CD8-positive, alpha-beta memory T cell (primary cell): ENCODE data around the gene SH3GLB2. TPM values are rescaled to one million over a fixed set of nuclear protein-coding genes. Genes with fewer than 3 reads are reported as not detected.
A peak's percentile ranks its signal among the peaks of the same experiment; 100 is the strongest.

Source experiments
- CTCF ChIA-PET: fragments of 350-600 bp; sonication (Branson Sonifier 250); formaldehyde crosslinking; loops from one replicate; lab custom pipeline; 2021; ENCODE audit warnings: antibody characterized with exemption; lab: Charles Lee
- POLR2A ChIA-PET: fragments of 350-600 bp; sonication (Branson Sonifier 250); formaldehyde crosslinking; loops from one replicate; lab custom pipeline; 2021; ENCODE audit warnings: antibody characterized with exemption; lab: Charles Lee
- DNase-seq, 5 donors: peaks; one replicate each; pipeline versions ENCODE4 v3.0.0 to v3.0.0-alpha.2; 2020 to 2022; ENCODE audit warnings: mixed read lengths in 1 of 5
- H3K27ac ChIP-seq: one replicate; pipeline ENCODE4 v1.7.0; 2013; ENCODE audit warnings: low read depth, mild to moderate bottlenecking, low read length, moderate library complexity
- H3K27me3 ChIP-seq: 2 replicates; pipeline ENCODE4 v1.7.0; 2013; ENCODE audit warnings: low read length, mild to moderate bottlenecking; ENCODE audit not compliant: insufficient read depth, poor library complexity, severe bottlenecking
- H3K36me3 ChIP-seq: 2 replicates; pipeline ENCODE4 v1.7.0; 2013; ENCODE audit warnings: mild to moderate bottlenecking, low read length, moderate library complexity; ENCODE audit not compliant: insufficient read depth
- H3K4me1 ChIP-seq: 2 replicates; pipeline ENCODE4 v1.7.0; 2013; ENCODE audit warnings: mild to moderate bottlenecking, low read length, moderate library complexity; ENCODE audit not compliant: insufficient read depth
- H3K4me3 ChIP-seq: 2 replicates; pipeline ENCODE4 v1.7.0; 2013; ENCODE audit warnings: mild to moderate bottlenecking, low read length
- H3K9me3 ChIP-seq: 2 replicates; pipeline ENCODE4 v1.7.0; 2013; ENCODE audit warnings: mild to moderate bottlenecking, low read length
- H3K27ac Mint-ChIP-seq, 8 donors: one replicate each; pipeline ENCODE4 v1.8.0; 2020 to 2021; ENCODE audit warnings: mixed read lengths in 8 of 8, mild to moderate bottlenecking in 6 of 8, inconsistent platforms in 3 of 8, moderate library complexity in 3 of 8
- H3K27me3 Mint-ChIP-seq, 2 donors: one replicate each; pipeline ENCODE4 v1.8.0; 2020 to 2021; ENCODE audit warnings: mixed read lengths in 2 of 2, mild to moderate bottlenecking in 1 of 2, moderate library complexity in 1 of 2
- H3K36me3 Mint-ChIP-seq, 3 donors: one replicate each; pipeline ENCODE4 v1.8.0; 2020 to 2021; ENCODE audit warnings: mixed read lengths in 3 of 3, inconsistent platforms in 1 of 3, mild to moderate bottlenecking in 1 of 3
- H3K4me1 Mint-ChIP-seq, 3 donors: one replicate each; pipeline ENCODE4 v1.8.0; 2020 to 2021; ENCODE audit warnings: mixed read lengths in 3 of 3, inconsistent platforms in 1 of 3, mild to moderate bottlenecking in 1 of 3
- H3K4me3 Mint-ChIP-seq, 7 donors: one replicate each; pipeline ENCODE4 v1.8.0; 2020 to 2021; ENCODE audit warnings: mixed read lengths in 7 of 7, mild to moderate bottlenecking in 6 of 7, moderate library complexity in 4 of 7, inconsistent platforms in 2 of 7
- H3K9me3 Mint-ChIP-seq, 5 donors: one replicate each; pipeline ENCODE4 v1.8.0; 2020 to 2022; ENCODE audit warnings: mixed read lengths in 5 of 5, mild to moderate bottlenecking in 3 of 5, moderate library complexity in 2 of 5, inconsistent platforms in 1 of 5
- polyA plus RNA-seq: library from polyadenylated mRNA; unstranded; fragments of 300-500 nt; fragmentation: Illumina TruSeq; gene quantifications from one replicate; pipeline ENCODE4 v1.2.3, GENCODE V29; 2021
- total RNA-seq, 2 experiments: library from RNA; stranded (reverse); gene quantifications; one replicate each; pipeline ENCODE4 v1.2.3, GENCODE V29; 2021

SH3GLB2 gene
- total and polyA plus RNA-seq, 3 experiments from 2014 or later = 36.2 to 58.3 (median 55.0) TPM

- no peak overlapping the region for H3K27ac ChIP-seq
- POLR2A ChIA-PET = no interaction called here
- Mint-ChIP-seq H3K9me3 (no peaks in the 10 kb centered on the region), H3K27ac (peak overlapping the region in 2 of 8 donors; percentile 14 to 83), H3K36me3 (peaks cover 3 to 91% (median 17%) of the 10 kb centered on the region in 3 donors), H3K27me3 (no peaks in the 10 kb centered on the region), H3K4me3 (no peak overlapping the region), H3K4me1 (no peaks in the 10 kb centered on the region)
- CTCF ChIA-PET = no interaction called here
- no peak overlapping the region for H3K4me3 ChIP-seq
- H3K27me3 ChIP-seq = no peaks in the 10 kb centered on the region
- H3K4me1 ChIP-seq = no peaks in the 10 kb centered on the region
- DNase-seq = no peak
- no peaks in the 10 kb centered on the region for H3K9me3 ChIP-seq
- peaks cover 46% of the 10 kb centered on the region for H3K36me3 ChIP-seq
Observed at GRCh38 chr9:129001504-129002325, 26.4 kb downstream of the SH3GLB2 start.

GRCh38 chr9:128999581-129000206 is 28.4 kb downstream of the SH3GLB2 start:
- H3K9me3 ChIP-seq = no peaks in the 10 kb centered on the region

GRCh38 chr9:128998462-128998861 is 29.7 kb downstream of the SH3GLB2 start:
- DNase-seq = no peak
- ChIA-PET CTCF (interaction anchor here (1.5 kb wide), 1 partner anchor 10 kb away, joined by 5 read pairs; no protein-coding TSS in a partner anchor), POLR2A (no interaction called here)
- Mint-ChIP-seq H3K27ac (peak overlapping the region in 2 of 8 donors; percentile 43 to 50), H3K36me3 (peaks cover 3 to 94% (median 39%) of the 10 kb centered on the region in 3 donors), H3K4me1 (no peaks in the 10 kb centered on the region), H3K27me3 (no peaks in the 10 kb centered on the region), H3K9me3 (no peaks in the 10 kb centered on the region), H3K4me3 (no peak overlapping the region)
- Histone ChIP-seq H3K27ac (no peak overlapping the region), H3K4me1 (no peaks in the 10 kb centered on the region), H3K9me3 (no peaks in the 10 kb centered on the region), H3K27me3 (no peaks in the 10 kb centered on the region), H3K36me3 (peaks cover 76% of the 10 kb centered on the region), H3K4me3 (no peak overlapping the region)

More at GRCh38 chr9:128999581-129000206, 28.4 kb downstream of the SH3GLB2 start:
- Mint-ChIP-seq H3K9me3 (no peaks in the 10 kb centered on the region), H3K27ac (peak overlapping the region in 3 of 8 donors; percentile 12 to 55 (median 14)), H3K36me3 (peaks cover 3 to 89% (median 31%) of the 10 kb centered on the region in 3 donors), H3K4me3 (no peak overlapping the region), H3K27me3 (no peaks in the 10 kb centered on the region), H3K4me1 (no peaks in the 10 kb centered on the region)
- POLR2A ChIA-PET = no interaction called here
- no peak for DNase-seq
- CTCF ChIA-PET = interaction anchor here (0.6 kb wide), 1 partner anchor 46 kb away, joined by 3 read pairs; no protein-coding TSS in a partner anchor
- Histone ChIP-seq H3K36me3 (peaks cover 64% of the 10 kb centered on the region), H3K4me1 (no peaks in the 10 kb centered on the region), H3K27me3 (no peaks in the 10 kb centered on the region), H3K27ac (no peak overlapping the region), H3K4me3 (no peak overlapping the region)

- no peak overlapping the region for H3K27ac ChIP-seq
- CTCF ChIA-PET = no interaction called here
- no peaks in the 10 kb centered on the region for H3K27me3 Mint-ChIP-seq
- POLR2A ChIA-PET = interaction anchor here (0.5 kb wide), 1 partner anchor 401 kb away, joined by 3 read pairs; no protein-coding TSS in a partner anchor
- no peak overlapping the region for H3K4me3 Mint-ChIP-seq
- DNase-seq = no peak
- peaks cover 70% of the 10 kb centered on the region for H3K36me3 ChIP-seq
- no peaks in the 10 kb centered on the region for H3K9me3 ChIP-seq
- no peaks in the 10 kb centered on the region for H3K9me3 Mint-ChIP-seq
- H3K36me3 Mint-ChIP-seq = peaks cover under 1 to 86% (median 38%) of the 10 kb centered on the region in 3 donors
- no peaks in the 10 kb centered on the region for H3K4me1 ChIP-seq
- peak overlapping the region in 3 of 8 donors; percentile 17 to 66 (median 63) for H3K27ac Mint-ChIP-seq
- H3K27me3 ChIP-seq = no peaks in the 10 kb centered on the region
- H3K4me3 ChIP-seq = no peak overlapping the region
- no peaks in the 10 kb centered on the region for H3K4me1 Mint-ChIP-seq
Observed at GRCh38 chr9:128995791-128996190, 32.3 kb downstream of the SH3GLB2 start.

GRCh38 chr9:128992995-128993394 is 35.1 kb downstream of the SH3GLB2 start:
- POLR2A ChIA-PET = no interaction called here

GRCh38 chr9:128987805-128988204 is 40.3 kb downstream of the SH3GLB2 start:
- H3K4me3 ChIP-seq = no peak overlapping the region
- peaks cover 46% of the 10 kb centered on the region for H3K36me3 ChIP-seq
- POLR2A ChIA-PET = no interaction called here
- CTCF ChIA-PET = no interaction called here
- Mint-ChIP-seq H3K27me3 (no peaks in the 10 kb centered on the region), H3K27ac (no peak overlapping the region), H3K36me3 (peaks cover 6 to 80% (median 25%) of the 10 kb centered on the region in 3 donors), H3K9me3 (no peaks in the 10 kb centered on the region), H3K4me1 (no peaks in the 10 kb centered on the region), H3K4me3 (no peak overlapping the region)
- no peaks in the 10 kb centered on the region for H3K27me3 ChIP-seq
- H3K27ac ChIP-seq = no peak overlapping the region
- DNase-seq = no peak
- no peaks in the 10 kb centered on the region for H3K4me1 ChIP-seq
- no peaks in the 10 kb centered on the region for H3K9me3 ChIP-seq

More at GRCh38 chr9:128992995-128993394, 35.1 kb downstream of the SH3GLB2 start:
- no peaks in the 10 kb centered on the region for H3K9me3 ChIP-seq
- Mint-ChIP-seq H3K27me3 (no peaks in the 10 kb centered on the region), H3K9me3 (no peaks in the 10 kb centered on the region), H3K4me3 (no peak overlapping the region), H3K27ac (peak overlapping the region in 1 of 8 donors; percentile 62), H3K36me3 (peaks cover 0 to 80% (median 33%) of the 10 kb centered on the region in 3 donors), H3K4me1 (no peaks in the 10 kb centered on the region)
- H3K36me3 ChIP-seq = peaks cover 53% of the 10 kb centered on the region
- no peaks in the 10 kb centered on the region for H3K27me3 ChIP-seq
- no peak for DNase-seq
- no peak overlapping the region for H3K27ac ChIP-seq
- CTCF ChIA-PET = interaction anchor here (1.1 kb wide), 1 partner anchor 13 kb away, joined by 3 read pairs; no protein-coding TSS in a partner anchor
- H3K4me3 ChIP-seq = no peak overlapping the region
- H3K4me1 ChIP-seq = no peaks in the 10 kb centered on the region

GRCh38 chr9:128986671-128987070 is 41.5 kb downstream of the SH3GLB2 start:
- CTCF ChIA-PET = interaction anchor here (0.5 kb wide), 1 partner anchor 19 kb away, joined by 3 read pairs; no protein-coding TSS in a partner anchor
- Mint-ChIP-seq H3K9me3 (no peaks in the 10 kb centered on the region), H3K36me3 (peaks cover 6 to 83% (median 25%) of the 10 kb centered on the region in 3 donors), H3K27ac (peak overlapping the region in 2 of 8 donors; percentile 13 to 69), H3K4me1 (no peaks in the 10 kb centered on the region), H3K4me3 (no peak overlapping the region), H3K27me3 (no peaks in the 10 kb centered on the region)
- Histone ChIP-seq H3K4me1 (no peaks in the 10 kb centered on the region), H3K4me3 (no peak overlapping the region), H3K36me3 (peaks cover 48% of the 10 kb centered on the region), H3K27ac (no peak overlapping the region), H3K27me3 (no peaks in the 10 kb centered on the region), H3K9me3 (no peaks in the 10 kb centered on the region)
- POLR2A ChIA-PET = interaction anchor here (0.6 kb wide), 1 partner anchor 34 kb away, joined by 4 read pairs; no protein-coding TSS in a partner anchor
- no peak for DNase-seq
